HG03439 (cell line): ENCODE data around the gene MAGEE1.

Experiments
- ATAC-seq: cut with Tn5 transposase; IDR thresholded peaks from one replicate; pipeline ENCODE4 v1.9.1; 2021; ENCODE audit warnings: mild to moderate bottlenecking, moderate library complexity; ENCODE audit not compliant: unreplicated experiment

The MAGEE1 gene, protein sequence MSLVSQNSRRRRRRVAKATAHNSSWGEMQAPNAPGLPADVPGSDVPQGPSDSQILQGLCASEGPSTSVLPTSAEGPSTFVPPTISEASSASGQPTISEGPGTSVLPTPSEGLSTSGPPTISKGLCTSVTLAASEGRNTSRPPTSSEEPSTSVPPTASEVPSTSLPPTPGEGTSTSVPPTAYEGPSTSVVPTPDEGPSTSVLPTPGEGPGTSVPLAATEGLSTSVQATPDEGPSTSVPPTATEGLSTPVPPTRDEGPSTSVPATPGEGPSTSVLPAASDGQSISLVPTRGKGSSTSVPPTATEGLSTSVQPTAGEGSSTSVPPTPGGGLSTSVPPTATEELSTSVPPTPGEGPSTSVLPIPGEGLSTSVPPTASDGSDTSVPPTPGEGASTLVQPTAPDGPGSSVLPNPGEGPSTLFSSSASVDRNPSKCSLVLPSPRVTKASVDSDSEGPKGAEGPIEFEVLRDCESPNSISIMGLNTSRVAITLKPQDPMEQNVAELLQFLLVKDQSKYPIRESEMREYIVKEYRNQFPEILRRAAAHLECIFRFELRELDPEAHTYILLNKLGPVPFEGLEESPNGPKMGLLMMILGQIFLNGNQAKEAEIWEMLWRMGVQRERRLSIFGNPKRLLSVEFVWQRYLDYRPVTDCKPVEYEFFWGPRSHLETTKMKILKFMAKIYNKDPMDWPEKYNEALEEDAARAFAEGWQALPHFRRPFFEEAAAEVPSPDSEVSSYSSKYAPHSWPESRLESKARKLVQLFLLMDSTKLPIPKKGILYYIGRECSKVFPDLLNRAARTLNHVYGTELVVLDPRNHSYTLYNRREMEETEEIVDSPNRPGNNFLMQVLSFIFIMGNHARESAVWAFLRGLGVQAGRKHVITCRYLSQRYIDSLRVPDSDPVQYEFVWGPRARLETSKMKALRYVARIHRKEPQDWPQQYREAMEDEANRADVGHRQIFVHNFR

DNA sequence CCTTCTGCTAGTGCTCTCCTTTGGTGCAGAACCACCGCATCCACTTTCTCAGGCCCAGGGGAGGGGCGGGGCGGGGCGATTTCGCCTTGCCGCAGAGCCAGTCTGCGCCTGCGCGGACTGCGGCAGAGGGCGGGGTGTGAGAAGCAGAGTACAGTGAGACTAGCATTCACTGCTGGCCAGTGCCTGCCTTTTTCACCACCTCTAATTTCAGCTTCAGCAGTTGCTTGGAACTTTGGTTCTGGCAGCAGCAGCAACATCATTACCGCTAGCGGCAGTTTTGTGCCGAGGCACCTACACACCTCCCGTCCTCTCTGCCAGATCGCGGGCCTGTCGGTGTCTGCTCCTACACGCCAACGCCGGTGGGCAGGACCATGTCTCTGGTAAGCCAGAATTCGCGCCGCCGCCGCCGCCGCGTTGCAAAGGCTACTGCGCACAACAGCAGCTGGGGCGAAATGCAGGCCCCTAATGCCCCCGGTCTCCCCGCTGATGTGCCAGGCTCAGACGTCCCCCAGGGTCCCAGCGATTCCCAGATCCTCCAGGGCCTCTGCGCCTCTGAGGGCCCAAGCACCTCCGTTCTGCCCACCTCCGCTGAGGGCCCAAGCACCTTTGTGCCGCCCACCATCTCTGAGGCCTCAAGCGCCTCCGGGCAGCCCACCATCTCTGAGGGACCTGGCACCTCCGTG, at the start of gene MAGEE1:
Gene MAGEE1 (plus strand): TSS at position 151 of the 683 bp plus-strand sequence. CDS start 221 bp downstream, at position 372.
- ATAC-seq, result peak; percentile 96

DNA sequence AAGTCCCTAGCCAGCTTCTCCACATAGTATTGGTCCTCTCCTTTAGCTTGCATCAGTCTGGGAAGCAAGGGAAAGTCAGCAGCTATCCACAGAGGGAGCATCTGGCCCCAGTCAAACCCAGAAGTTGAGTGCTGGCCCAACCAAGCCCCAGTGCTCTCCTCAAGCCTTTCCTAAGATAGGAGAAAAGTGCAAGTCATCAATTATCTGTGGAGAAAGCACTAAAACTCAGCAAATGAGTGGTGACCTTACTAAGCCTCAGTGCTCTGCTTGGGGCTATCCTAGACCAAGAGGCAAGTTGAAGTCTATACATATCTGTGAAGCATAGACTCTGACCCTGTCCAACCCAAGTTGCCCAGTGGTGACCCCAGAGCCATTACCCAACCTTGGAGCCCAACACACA, 28.5 kb upstream of the MAGEE1 start:
- no peak for ATAC-seq

GRCh38 chrX:76407795-76408194, 19.7 kb upstream of the MAGEE1 start:
- ATAC-seq, result no peak

- ATAC-seq, result no peak
Observed at GRCh38 chrX:76420237-76420636, 7.3 kb upstream of the MAGEE1 start.

- ATAC-seq, result peak; percentile 22
Observed at GRCh38 chrX:76428243-76429130, 977 bp downstream of the MAGEE1 start.

- no peak for ATAC-seq
Observed at GRCh38 chrX:76433219-76433618, 5.7 kb downstream of the MAGEE1 start.

DNA sequence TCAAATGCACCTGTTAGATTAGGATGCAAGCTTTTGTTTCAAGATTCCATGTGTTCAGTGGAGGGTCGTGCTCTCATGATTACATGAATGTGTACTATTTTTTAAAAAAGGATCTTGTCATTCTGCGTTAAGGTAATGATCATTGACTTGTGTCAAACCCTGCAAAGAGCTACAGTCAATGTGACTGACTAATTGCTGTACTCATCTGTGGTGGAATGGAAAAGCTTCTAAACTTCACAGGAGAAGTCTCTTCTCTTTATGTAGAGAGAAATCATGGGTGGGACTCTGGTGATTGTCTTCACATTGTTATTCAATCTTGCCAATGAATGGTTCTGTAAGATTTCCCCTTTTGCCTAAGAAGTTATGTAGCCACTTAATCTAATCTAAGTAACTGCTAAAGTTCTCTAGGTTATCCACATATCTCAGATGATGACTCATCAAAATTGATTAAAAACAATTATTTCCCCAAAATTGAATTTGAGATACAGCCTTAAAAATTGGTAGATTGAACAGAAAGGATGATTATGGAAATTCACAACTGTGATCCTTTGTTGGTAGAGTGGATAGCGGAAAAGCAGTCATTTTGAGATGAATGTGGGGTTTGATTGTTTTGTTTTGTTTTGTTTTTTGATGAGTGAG, 6.7 kb downstream of the MAGEE1 start:
- ATAC-seq, result no peak

- ATAC-seq, result no peak
Observed at GRCh38 chrX:76439188-76439587, 11.7 kb downstream of the MAGEE1 start.

DNA sequence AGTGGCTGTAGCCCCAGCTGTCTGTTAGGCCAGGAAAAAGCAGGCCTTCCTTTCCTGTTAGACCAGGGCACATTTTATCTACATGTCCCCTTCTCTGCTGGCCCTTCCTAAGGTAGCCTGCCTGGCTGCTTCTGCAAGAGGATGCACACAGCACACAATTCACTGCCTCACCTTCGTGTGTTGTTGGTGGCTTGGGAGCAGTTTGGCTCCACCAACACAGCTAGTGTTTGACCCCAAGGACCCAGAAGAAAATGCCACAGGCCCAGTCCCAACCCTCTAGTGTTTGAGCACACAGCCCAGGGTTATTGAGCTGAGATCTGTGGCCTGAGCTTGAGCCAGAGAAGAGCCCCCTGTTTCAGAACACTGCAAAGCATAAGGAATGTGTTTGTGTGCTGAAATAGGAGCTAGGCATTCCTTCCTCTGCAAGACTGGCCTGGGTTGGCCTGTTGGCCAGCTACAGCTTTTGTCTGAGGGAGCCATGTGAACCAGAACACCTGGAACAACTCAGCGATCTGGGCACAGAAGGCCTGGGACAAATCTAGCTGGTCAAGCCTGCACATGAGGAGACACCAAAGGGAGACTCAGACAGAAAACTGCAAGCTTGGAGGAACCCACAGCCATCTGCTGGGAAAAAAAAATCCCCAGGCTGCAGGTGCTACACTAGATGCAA, 26.4 kb downstream of the MAGEE1 start:
- no peak for ATAC-seq

GRCh38 chrX:76454456-76454927, 27.0 kb downstream of the MAGEE1 start:
- no peak for ATAC-seq

- ATAC-seq, result no peak
Observed at GRCh38 chrX:76477353-76477752, 49.8 kb downstream of the MAGEE1 start.
